MM.1S (cell line): Measurements from ENCODE around the gene PLN.

ENCODE experiments used
- EZH2 ChIP-seq: fragments of 300-600 bp; sonication (generic); optimal IDR thresholded peaks from 2 replicates; pipeline ENCODE3; 2017; ENCODE audit warnings: low read depth, mild to moderate bottlenecking, antibody characterized with exemption, low read length, mixed read lengths
- TF ChIP-seq, protein P1 (sequence below): fragments of 300-600 bp; sonication (generic); IDR thresholded peaks from 2 replicates; pipeline ENCODE4 v1.5.1; 2016; ENCODE audit warnings: antibody characterized with exemption, low read length, mixed read lengths

DNA sequence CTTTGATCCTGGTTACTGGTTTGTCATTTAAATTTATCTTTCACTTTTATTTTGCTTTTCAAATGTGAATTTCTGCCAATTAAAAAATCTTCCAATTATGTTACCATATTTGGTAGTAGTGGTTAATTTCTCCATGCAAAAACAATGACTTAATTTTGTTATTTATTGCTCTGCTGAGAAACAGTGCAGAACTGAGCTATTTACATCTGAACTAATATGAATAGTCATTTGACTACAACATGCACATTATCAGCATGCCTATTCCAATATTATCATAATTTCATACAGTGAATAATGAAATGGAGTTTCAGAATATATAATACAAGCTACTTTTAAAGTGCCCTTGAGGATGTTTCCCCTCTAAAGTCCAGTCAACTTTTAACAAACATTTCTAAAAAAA lies 517 bp downstream of the PLN start:
- TF ChIP-seq, protein P1, sequence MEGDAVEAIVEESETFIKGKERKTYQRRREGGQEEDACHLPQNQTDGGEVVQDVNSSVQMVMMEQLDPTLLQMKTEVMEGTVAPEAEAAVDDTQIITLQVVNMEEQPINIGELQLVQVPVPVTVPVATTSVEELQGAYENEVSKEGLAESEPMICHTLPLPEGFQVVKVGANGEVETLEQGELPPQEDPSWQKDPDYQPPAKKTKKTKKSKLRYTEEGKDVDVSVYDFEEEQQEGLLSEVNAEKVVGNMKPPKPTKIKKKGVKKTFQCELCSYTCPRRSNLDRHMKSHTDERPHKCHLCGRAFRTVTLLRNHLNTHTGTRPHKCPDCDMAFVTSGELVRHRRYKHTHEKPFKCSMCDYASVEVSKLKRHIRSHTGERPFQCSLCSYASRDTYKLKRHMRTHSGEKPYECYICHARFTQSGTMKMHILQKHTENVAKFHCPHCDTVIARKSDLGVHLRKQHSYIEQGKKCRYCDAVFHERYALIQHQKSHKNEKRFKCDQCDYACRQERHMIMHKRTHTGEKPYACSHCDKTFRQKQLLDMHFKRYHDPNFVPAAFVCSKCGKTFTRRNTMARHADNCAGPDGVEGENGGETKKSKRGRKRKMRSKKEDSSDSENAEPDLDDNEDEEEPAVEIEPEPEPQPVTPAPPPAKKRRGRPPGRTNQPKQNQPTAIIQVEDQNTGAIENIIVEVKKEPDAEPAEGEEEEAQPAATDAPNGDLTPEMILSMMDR, result no peak
- TF ChIP-seq EZH2, result no peak
